ENCODE data around the gene PTPN13. TPM values are rescaled to one million over a fixed set of nuclear protein-coding genes. Genes with fewer than 3 reads are reported as not detected.

PTPN13 gene
- total RNA-seq, 1 experiment from 2014 or later: 107 TPM

- ChIA-PET CTCF (no interaction called here), POLR2A (ENCODE audit: low non-redundant PET) (no interaction called here)
- Histone ChIP-seq H3K9me3 (ENCODE audit: low read depth, low read length, poor library complexity, severe bottlenecking) (no peaks in the 10 kb centered on the region), H3K4me3 (ENCODE audit: low read depth, low read length, poor library complexity, severe bottlenecking) (no peak overlapping the region), H3K4me1 (ENCODE audit: insufficient read depth, low read length, poor library complexity, severe bottlenecking) (peaks cover 17% of the 10 kb centered on the region), H3K27ac (ENCODE audit: low read depth, low read length, poor library complexity, severe bottlenecking) (no peak overlapping the region), H3K36me3 (ENCODE audit: insufficient read depth, low read length, poor library complexity, severe bottlenecking) (no peaks in the 10 kb centered on the region), H3K27me3 (replicated peaks; ENCODE audit: insufficient read depth, low read depth, low read length, poor library complexity) (no peaks in the 10 kb centered on the region)
- intact Hi-C loops (cut with micrococcal nuclease; ENCODE audit: unreplicated experiment): no loop called here
- DNase-seq (ENCODE audit: low spot score): no peak
- no TSS peak for BruUV-seq (replicated peaks)
- TF ChIP-seq EZH2 (IDR thresholded peaks at IDR 0.05; ENCODE audit: borderline replicate concordance, low read depth, low read length, poor library complexity, severe bottlenecking): no peak
- peak; percentile 24; the same call in 1 of the 2 replicates for TF ChIP-seq CTCF (conservative IDR thresholded peaks at IDR 0.05; ENCODE audit: low read depth, low read length)
Observed at GRCh38 chr4:86564795-86565194, 29.3 kb upstream of the PTPN13 start.

GRCh38 chr4:86565651-86566050 lies 28.5 kb upstream of the PTPN13 start:
- ChIA-PET CTCF (no interaction called here), POLR2A (ENCODE audit: low non-redundant PET) (no interaction called here)
- Histone ChIP-seq H3K4me1 (ENCODE audit: insufficient read depth, low read length, poor library complexity, severe bottlenecking) (peaks cover 10% of the 10 kb centered on the region), H3K4me3 (ENCODE audit: low read depth, low read length, poor library complexity, severe bottlenecking) (no peak overlapping the region), H3K36me3 (ENCODE audit: insufficient read depth, low read length, poor library complexity, severe bottlenecking) (no peaks in the 10 kb centered on the region), H3K9me3 (ENCODE audit: low read depth, low read length, poor library complexity, severe bottlenecking) (no peaks in the 10 kb centered on the region), H3K27ac (ENCODE audit: low read depth, low read length, poor library complexity, severe bottlenecking) (no peak overlapping the region), H3K27me3 (replicated peaks; ENCODE audit: insufficient read depth, low read depth, low read length, poor library complexity) (no peaks in the 10 kb centered on the region)
- no TSS peak for BruUV-seq (replicated peaks)
- TF ChIP-seq CTCF (conservative IDR thresholded peaks at IDR 0.05; ENCODE audit: low read depth, low read length) (no peak), EZH2 (IDR thresholded peaks at IDR 0.05; ENCODE audit: borderline replicate concordance, low read depth, low read length, poor library complexity, severe bottlenecking) (no peak)
- no peak for DNase-seq (ENCODE audit: low spot score)
- intact Hi-C loops (cut with micrococcal nuclease; ENCODE audit: unreplicated experiment): no loop called here

- Histone ChIP-seq H3K27me3 (replicated peaks; ENCODE audit: insufficient read depth, low read depth, low read length, poor library complexity) (no peaks in the 10 kb centered on the region), H3K4me3 (ENCODE audit: low read depth, low read length, poor library complexity, severe bottlenecking) (no peak overlapping the region), H3K27ac (ENCODE audit: low read depth, low read length, poor library complexity, severe bottlenecking) (no peak overlapping the region), H3K9me3 (ENCODE audit: low read depth, low read length, poor library complexity, severe bottlenecking) (no peaks in the 10 kb centered on the region), H3K4me1 (ENCODE audit: insufficient read depth, low read length, poor library complexity, severe bottlenecking) (no peaks in the 10 kb centered on the region), H3K36me3 (ENCODE audit: insufficient read depth, low read length, poor library complexity, severe bottlenecking) (no peaks in the 10 kb centered on the region)
- no TSS peak for BruUV-seq (replicated peaks)
- ChIA-PET CTCF (no interaction called here), POLR2A (ENCODE audit: low non-redundant PET) (no interaction called here)
- intact Hi-C loops (cut with micrococcal nuclease; ENCODE audit: unreplicated experiment): no loop called here
- no peak for TF ChIP-seq CTCF (conservative IDR thresholded peaks at IDR 0.05; ENCODE audit: low read depth, low read length)
- DNase-seq (ENCODE audit: low spot score): no peak
Observed at GRCh38 chr4:86569103-86569870, 24.8 kb upstream of the PTPN13 start.
